DND-41 (cell line): ENCODE results near the gene LHX4.
A peak's percentile ranks its signal among the peaks of the same experiment; 100 is the strongest.

Experiments
- ATAC-seq: fragments of 200-7000 bp; cut with Tn5 transposase; 3 replicates; pipeline ENCODE4 v1.9.1; 2021; ENCODE audit warnings: low read depth; ENCODE audit not compliant: insufficient read depth
- DNase-seq: peaks from one replicate; pipeline ENCODE4 v3.0.0-alpha.2; 2020
- H2AFZ ChIP-seq: 2 replicates; pipeline ENCODE4 v1.6.0; 2012; ENCODE audit warnings: low read depth, low read length
- H3K27ac ChIP-seq: 2 replicates; pipeline ENCODE4 v1.5.1; 2012; ENCODE audit warnings: low read length, inconsistent platforms
- H3K27me3 ChIP-seq: fragments of 200-600 bp; sonication (generic); 2 replicates; pipeline ENCODE4 v1.6.0; 2012; ENCODE audit warnings: low read length, mild to moderate bottlenecking, inconsistent platforms; ENCODE audit not compliant: insufficient read depth, poor library complexity
- H3K36me3 ChIP-seq: 2 replicates; pipeline ENCODE4 v1.5.1; 2012; ENCODE audit warnings: low read length, inconsistent platforms; ENCODE audit not compliant: insufficient read depth
- H3K4me1 ChIP-seq: 2 replicates; pipeline ENCODE4 v1.5.1; 2012; ENCODE audit warnings: mild to moderate bottlenecking, low read length; ENCODE audit not compliant: insufficient read depth
- H3K4me2 ChIP-seq: 2 replicates; pipeline ENCODE4 v1.6.0; 2012; ENCODE audit warnings: mild to moderate bottlenecking, moderate library complexity, low read length, inconsistent platforms; ENCODE audit not compliant: insufficient read depth
- H3K4me3 ChIP-seq, 2 experiments: fragments of 200-600 bp in 1 of 2; shearing (Covaris generic) in 1 of 2; 2 replicates each; pipeline ENCODE4 v1.5.1; 2012 to 2016; ENCODE audit warnings: inconsistent platforms in 2 of 2, low read length in 2 of 2, mild to moderate bottlenecking in 2 of 2, low read depth in 1 of 2, moderate library complexity in 1 of 2
- H3K79me2 ChIP-seq: 2 replicates; pipeline ENCODE4 v1.6.0; 2012; ENCODE audit warnings: low read length, inconsistent platforms; ENCODE audit not compliant: insufficient read depth
- H3K9ac ChIP-seq: 2 replicates; pipeline ENCODE4 v1.6.0; 2012; ENCODE audit warnings: low read depth, mild to moderate bottlenecking, inconsistent platforms, low read length, moderate library complexity
- H3K9me3 ChIP-seq: 2 replicates; pipeline ENCODE4 v1.5.1; 2012; ENCODE audit warnings: low read length, moderate library complexity, mild to moderate bottlenecking, inconsistent platforms; ENCODE audit not compliant: insufficient read depth, severe bottlenecking
- H4K20me1 ChIP-seq: 2 replicates; pipeline ENCODE4 v1.6.0; 2012; ENCODE audit warnings: low read length; ENCODE audit not compliant: insufficient read depth
- CTCF ChIP-seq: IDR thresholded peaks from 2 replicates; pipeline ENCODE4 v1.5.1; 2012; ENCODE audit warnings: borderline replicate concordance, low read length, moderate library complexity, mild to moderate bottlenecking; ENCODE audit not compliant: poor library complexity, severe bottlenecking; ENCODE audit errors: extremely low read depth
- EZH2 ChIP-seq: IDR thresholded peaks from 3 replicates; pipeline ENCODE4 v1.6.1; 2012; ENCODE audit warnings: borderline replicate concordance, low read depth, mild to moderate bottlenecking, moderate library complexity, low read length, inconsistent platforms; ENCODE audit not compliant: severe bottlenecking

Gene LHX4

GRCh38 chr1:180229483-180230415, at the start of gene LHX4:
LHX4 (plus strand) TSS chr1:180230264; CDS start chr1:180230530, 266 bp downstream.
- DNase-seq (no peak), ATAC-seq (no peak)
- no peaks in the 10 kb centered on the region for H3K36me3 ChIP-seq
- no peak for TF ChIP-seq EZH2
- no peak for TF ChIP-seq CTCF
- H3K27me3 ChIP-seq: peaks cover 8% of the 10 kb centered on the region
- no peaks in the 10 kb centered on the region for H3K4me1 ChIP-seq
- no peak within 1 kb of the TSS for H3K4me3 ChIP-seq
- no peaks in the 10 kb centered on the region for H3K9me3 ChIP-seq
- no peaks in the 10 kb centered on the region for H4K20me1 ChIP-seq
- no peak within 1 kb of the TSS for H3K9ac ChIP-seq
- H3K79me2 ChIP-seq: no peaks in the 10 kb centered on the region
- no peak within 1 kb of the TSS for H3K4me2 ChIP-seq
- no peak within 1 kb of the TSS for H3K27ac ChIP-seq
- H2AFZ ChIP-seq: no peak within 1 kb of the TSS

GRCh38 chr1:180181048-180181447, 49.0 kb upstream of the LHX4 start:
- Histone ChIP-seq H2AFZ (no peak overlapping the region), H3K27ac (no peak overlapping the region), H3K27me3 (no peaks in the 10 kb centered on the region), H3K36me3 (no peaks in the 10 kb centered on the region), H3K9me3 (no peaks in the 10 kb centered on the region), H4K20me1 (no peaks in the 10 kb centered on the region), H3K4me2 (no peak overlapping the region), H3K79me2 (no peaks in the 10 kb centered on the region), H3K4me1 (no peaks in the 10 kb centered on the region), H3K9ac (no peak overlapping the region), H3K4me3 (no peak overlapping the region)
- ATAC-seq (no peak), DNase-seq (peak; percentile 41)
- TF ChIP-seq CTCF (peak; percentile 50), EZH2 (no peak)

GRCh38 chr1:180181996-180182642, 47.9 kb upstream of the LHX4 start:
- DNase-seq: no peak
- H3K36me3 ChIP-seq: no peaks in the 10 kb centered on the region
- no peak for TF ChIP-seq EZH2

More at GRCh38 chr1:180181996-180182642, 47.9 kb upstream of the LHX4 start:
- Histone ChIP-seq H3K9me3 (no peaks in the 10 kb centered on the region), H3K9ac (no peak overlapping the region), H3K27ac (no peak overlapping the region), H3K4me3 (no peak overlapping the region), H3K4me1 (no peaks in the 10 kb centered on the region), H3K4me2 (no peak overlapping the region), H2AFZ (no peak overlapping the region), H4K20me1 (no peaks in the 10 kb centered on the region), H3K79me2 (no peaks in the 10 kb centered on the region), H3K27me3 (no peaks in the 10 kb centered on the region)
- ATAC-seq: no peak
